Thymus (tissue), 2 donors: Measurements from ENCODE around the gene APLNR. TPM values are rescaled to one million over a fixed set of nuclear protein-coding genes. Genes with fewer than 3 reads are reported as not detected.

Experiments used
- polyA plus RNA-seq: library from polyadenylated mRNA; stranded (reverse); fragments of 200-250 nt; gene quantifications from one replicate; pipeline ENCODE4 v1.2.3, GENCODE V29; 2013
- total RNA-seq: library from RNA; stranded (reverse); fragments of 120-200 nt; gene quantifications from one replicate; pipeline ENCODE4 v1.2.4, GENCODE V29; 2013
- donor health status: healthy.

The APLNR gene
- total and polyA plus RNA-seq, 2 donors, result 1.2 to 8.7 TPM

Other genes starting within 250 kb of the APLNR start
- not detected for gene OR5AK2, start 248.3 kb downstream of the APLNR start, total RNA-seq
- not detected for gene OR5AK2, start 248.3 kb downstream of the APLNR start, polyA plus RNA-seq
- gene LRRC55, start 55.3 kb downstream of the APLNR start, total RNA-seq, result 2.0 TPM
- 0.25 TPM for gene LRRC55, start 55.3 kb downstream of the APLNR start, polyA plus RNA-seq
- gene TNKS1BP1, start 87.7 kb upstream of the APLNR start, total RNA-seq, result 22.8 TPM
- 237 TPM for gene TNKS1BP1, start 87.7 kb upstream of the APLNR start, polyA plus RNA-seq
- 110 TPM for gene SSRP1, start 98.6 kb upstream of the APLNR start, total RNA-seq
- gene SSRP1, start 98.6 kb upstream of the APLNR start, polyA plus RNA-seq, result 48.8 TPM
- 0.76 TPM for gene P2RX3, start 101.1 kb upstream of the APLNR start, total RNA-seq
- gene P2RX3, start 101.1 kb upstream of the APLNR start, polyA plus RNA-seq, result 0.02 TPM
- gene PRG3, start 143.9 kb upstream of the APLNR start, total RNA-seq, result 83.9 TPM
- gene PRG3, start 143.9 kb upstream of the APLNR start, polyA plus RNA-seq, result 2.5 TPM
- gene PRG2, start 153.4 kb upstream of the APLNR start, total RNA-seq, result 212 TPM
- 14.6 TPM for gene PRG2, start 153.4 kb upstream of the APLNR start, polyA plus RNA-seq
- gene SLC43A3, start 189.9 kb upstream of the APLNR start, total RNA-seq, result 17.8 TPM
- gene SLC43A3, start 189.9 kb upstream of the APLNR start, polyA plus RNA-seq, result 28.7 TPM
- 0.42 TPM for gene RTN4RL2, start 223.3 kb upstream of the APLNR start, total RNA-seq
- gene RTN4RL2, start 223.3 kb upstream of the APLNR start, polyA plus RNA-seq, result 1.4 TPM